SU-DHL-6 (cell line): ENCODE results near the gene DNASE1L2.

ENCODE experiments used
- CTCF ChIP-seq: fragments of 200-600 bp; sonication (generic); IDR thresholded peaks from one replicate; pipeline ENCODE4 v1.5.1; 2017; ENCODE audit warnings: antibody characterized with exemption, mild to moderate bottlenecking, low read length, moderate library complexity; ENCODE audit not compliant: insufficient read depth, poor library complexity, severe bottlenecking
- EZH2phosphoT487 ChIP-seq: fragments of 200-600 bp; sonication (generic), shearing (Covaris generic); conservative IDR thresholded peaks from 2 replicates; pipeline ENCODE4 v1.6.1; 2018; ENCODE audit warnings: mild to moderate bottlenecking, antibody characterized with exemption, low read length, moderate library complexity, mixed read lengths

- TF ChIP-seq CTCF: no peak
- no peak for TF ChIP-seq EZH2phosphoT487
These were observed 42.9 kb downstream of the DNASE1L2 start for GRCh38 chr16:2278956-2279800.
